GM10847 (cell line): ENCODE measurements around the gene ABL1.

Experiments used
- POLR2A ChIP-seq: IDR thresholded peaks from 2 replicates; pipeline ENCODE4 v1.6.1; 2011; ENCODE audit not compliant: insufficient read length; ENCODE audit errors: extremely low read depth

ABL1 gene

GRCh38 chr9:130900701-130901497 is 65.8 kb downstream of the ABL1 start:
- TF ChIP-seq POLR2A = no peak

- TF ChIP-seq POLR2A = no peak
Measured at GRCh38 chr9:130901498-130902203, 66.6 kb downstream of the ABL1 start.

- no peak for TF ChIP-seq POLR2A
Measured at GRCh38 chr9:130902204-130903185, 67.4 kb downstream of the ABL1 start.

GRCh38 chr9:130903194-130904069 is 68.4 kb downstream of the ABL1 start:
- TF ChIP-seq POLR2A = no peak

GRCh38 chr9:130904070-130905044 is 69.3 kb downstream of the ABL1 start:
- TF ChIP-seq POLR2A = no peak

GRCh38 chr9:130905125-130905901 is 70.3 kb downstream of the ABL1 start:
- no peak for TF ChIP-seq POLR2A

GRCh38 chr9:130905902-130906734 is 71.1 kb downstream of the ABL1 start:
- TF ChIP-seq POLR2A = no peak

- TF ChIP-seq POLR2A = no peak
Measured at GRCh38 chr9:130906735-130907416, 71.8 kb downstream of the ABL1 start.

- TF ChIP-seq POLR2A = no peak
Measured at GRCh38 chr9:130908146-130908877, 73.3 kb downstream of the ABL1 start.

- no peak for TF ChIP-seq POLR2A
Measured at GRCh38 chr9:130908878-130909355, 73.9 kb downstream of the ABL1 start.
